Tibial artery (tissue), 4 donors: Measurements from ENCODE around the gene ZFYVE9.
A peak's percentile ranks its signal among the peaks of the same experiment; 100 is the strongest.
"Not testable (repeated sequence)": the region's sequence is repeated elsewhere in the genome, so short reads cannot be mapped to it uniquely, and the experiment has no call there.

Source experiments
- DNase-seq, 2 donors: peaks; one replicate each; pipeline ENCODE4 v3.0.0-alpha.2; 2019
- H3K27ac ChIP-seq, 2 donors: fragments of 200-600 bp; sonication (generic) in 1 of 2; 1 replicate in 1 of 2; 2 replicates in 1 of 2; pipeline ENCODE4 v1.5.1; 2018 to 2019; ENCODE audit warnings: mild to moderate bottlenecking in 1 of 2
- H3K27me3 ChIP-seq, 2 donors: fragments of 200-600 bp; sonication (generic) in 1 of 2; one replicate each; pipeline versions ENCODE4 v1.5.1 to v1.6.0; 2016 to 2019
- H3K36me3 ChIP-seq, 3 donors: fragments of 200-600 bp; sonication (generic) in 2 of 3; one replicate each; pipeline ENCODE4 v1.5.1; 2016 to 2019; ENCODE audit warnings: mild to moderate bottlenecking in 2 of 3
- H3K4me1 ChIP-seq, 4 donors: fragments of 200-600 bp; sonication (generic) in 2 of 4; 1 replicate in 3 of 4; 2 replicates in 1 of 4; pipeline ENCODE4 v1.5.1; 2016 to 2019
- H3K4me3 ChIP-seq, 2 donors: fragments of 200-600 bp; sonication (generic) in 1 of 2; 1 replicate in 1 of 2; 2 replicates in 1 of 2; pipeline ENCODE4 v1.5.1; 2018 to 2019; ENCODE audit warnings: mild to moderate bottlenecking in 2 of 2
- H3K9me3 ChIP-seq, 3 donors: fragments of 200-600 bp; sonication (generic) in 1 of 3; one replicate each; pipeline ENCODE4 v1.5.1; 2016 to 2019
- intact Hi-C: fragments of 100-400 bp; cut with DNase I; formaldehyde crosslinking; loops from one replicate; pipeline ENCODE4 v1.15.0; 2023; ENCODE audit warnings: low total_unique reads
- TF ChIP-seq, protein P1 (sequence below), 2 experiments: fragments of 200-600 bp in 1 of 2; fragments of 450-650 bp in 1 of 2; IDR thresholded peaks; one replicate each; pipeline ENCODE4 v1.5.1; 2017 to 2019; ENCODE audit warnings: antibody characterized with exemption in 2 of 2, mild to moderate bottlenecking in 1 of 2, moderate library complexity in 1 of 2

The ZFYVE9 gene

DNA sequence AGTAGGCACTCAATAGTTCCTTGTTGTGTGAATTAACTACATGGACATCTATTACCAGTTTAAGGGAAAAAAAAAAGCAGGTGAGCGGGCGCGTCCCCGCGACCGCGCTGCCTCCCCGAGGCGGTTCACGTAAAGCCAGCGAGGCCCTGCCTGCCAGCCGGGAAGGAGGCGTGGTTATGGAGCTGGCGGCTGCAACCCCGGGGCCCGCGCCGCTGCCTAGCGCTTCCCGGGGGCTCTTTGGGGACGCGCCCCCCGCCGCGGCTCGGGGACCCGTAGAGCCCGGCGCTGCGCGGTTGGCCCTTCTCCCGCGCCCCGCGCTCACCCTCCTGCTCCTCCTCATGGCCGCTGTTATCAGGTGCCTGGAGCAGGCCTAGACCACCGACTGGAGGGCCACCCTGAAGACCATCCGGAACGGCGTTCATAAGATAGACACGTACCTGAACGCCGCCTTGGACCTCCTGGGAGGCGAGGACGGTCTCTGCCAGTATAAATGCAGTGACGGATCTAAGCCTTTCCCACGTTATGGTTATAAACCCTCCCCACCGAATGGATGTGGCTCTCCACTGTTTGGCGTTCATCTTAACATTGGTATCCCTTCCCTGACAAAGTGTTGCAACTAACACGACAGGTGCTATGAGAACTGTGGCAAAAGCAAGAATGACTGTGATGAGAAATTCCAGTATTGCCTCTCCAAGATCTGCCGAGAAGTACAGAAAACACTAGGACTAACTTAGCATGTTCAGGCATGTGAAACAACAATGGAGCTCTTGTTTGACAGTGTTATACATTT lies 226.7 kb downstream of the ZFYVE9 start:
- intact Hi-C loops, result loop anchor here (5.0 to 10.0 kb wide), 3 partner anchors 34 to 316 kb away; partner anchors contain the start of genes BTF3L4, ORC1, PRPF38A and TXNDC12
- Histone ChIP-seq H3K27ac (peak overlapping the region in 1 of 2 donors; percentile 40), H3K4me1 (peaks cover 0 to 27% (median 16%) of the 10 kb centered on the region in 4 donors), H3K9me3 (no peaks in the 10 kb centered on the region), H3K36me3 (no peaks in the 10 kb centered on the region), H3K4me3 (peak overlapping the region; percentile 43 to 51), H3K27me3 (no peaks in the 10 kb centered on the region)
- TF ChIP-seq, protein P1, sequence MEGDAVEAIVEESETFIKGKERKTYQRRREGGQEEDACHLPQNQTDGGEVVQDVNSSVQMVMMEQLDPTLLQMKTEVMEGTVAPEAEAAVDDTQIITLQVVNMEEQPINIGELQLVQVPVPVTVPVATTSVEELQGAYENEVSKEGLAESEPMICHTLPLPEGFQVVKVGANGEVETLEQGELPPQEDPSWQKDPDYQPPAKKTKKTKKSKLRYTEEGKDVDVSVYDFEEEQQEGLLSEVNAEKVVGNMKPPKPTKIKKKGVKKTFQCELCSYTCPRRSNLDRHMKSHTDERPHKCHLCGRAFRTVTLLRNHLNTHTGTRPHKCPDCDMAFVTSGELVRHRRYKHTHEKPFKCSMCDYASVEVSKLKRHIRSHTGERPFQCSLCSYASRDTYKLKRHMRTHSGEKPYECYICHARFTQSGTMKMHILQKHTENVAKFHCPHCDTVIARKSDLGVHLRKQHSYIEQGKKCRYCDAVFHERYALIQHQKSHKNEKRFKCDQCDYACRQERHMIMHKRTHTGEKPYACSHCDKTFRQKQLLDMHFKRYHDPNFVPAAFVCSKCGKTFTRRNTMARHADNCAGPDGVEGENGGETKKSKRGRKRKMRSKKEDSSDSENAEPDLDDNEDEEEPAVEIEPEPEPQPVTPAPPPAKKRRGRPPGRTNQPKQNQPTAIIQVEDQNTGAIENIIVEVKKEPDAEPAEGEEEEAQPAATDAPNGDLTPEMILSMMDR (IDR thresholded peaks at IDR 0.05), result no peak
- DNase-seq, result no peak

- peaks cover 0 to 18% (median 8%) of the 10 kb centered on the region in 4 donors for H3K4me1 ChIP-seq
- not testable (repeated sequence) for H3K36me3 ChIP-seq, H3K27me3 ChIP-seq, H3K9me3 ChIP-seq, DNase-seq, H3K4me3 ChIP-seq, H3K27ac ChIP-seq
- intact Hi-C loops, result loop anchor here (5.0 to 10.0 kb wide), 3 partner anchors 32 to 315 kb away; partner anchors contain the start of genes BTF3L4, ORC1, PRPF38A and TXNDC12
Measured at GRCh38 chr1:52369851-52370250, 228.0 kb downstream of the ZFYVE9 start.

- Histone ChIP-seq H3K9me3 (no peaks in the 10 kb centered on the region), H3K36me3 (no peaks in the 10 kb centered on the region), H3K4me1 (no peaks in the 10 kb centered on the region), H3K27me3 (no peaks in the 10 kb centered on the region), H3K4me3 (no peak overlapping the region), H3K27ac (no peak overlapping the region)
- TF ChIP-seq, protein P1 (IDR thresholded peaks at IDR 0.05), result no peak
- intact Hi-C loops, result no loop called here
- DNase-seq, result no peak
Measured at GRCh38 chr1:52385376-52385775, 243.5 kb downstream of the ZFYVE9 start.

DNA sequence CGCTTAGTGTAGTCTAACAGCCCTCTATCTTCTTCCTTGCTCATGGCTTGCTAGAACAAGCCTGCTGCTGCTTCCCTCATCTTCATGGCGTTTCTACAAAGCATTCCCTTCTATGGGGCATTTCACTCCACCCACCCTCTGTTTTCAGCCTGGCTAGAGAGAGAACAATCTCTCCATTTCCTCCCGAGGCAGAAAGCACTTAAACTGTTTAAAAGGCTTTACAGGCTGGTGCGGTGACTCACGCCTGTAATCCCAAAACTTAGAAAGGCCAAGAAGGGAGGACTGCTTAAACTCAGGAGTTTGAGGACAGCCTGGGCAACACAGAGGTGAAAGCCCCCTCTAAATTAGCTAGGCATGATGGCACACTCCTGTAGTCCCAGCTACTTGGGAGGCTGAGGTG lies 244.6 kb downstream of the ZFYVE9 start:
- Histone ChIP-seq H3K36me3 (no peaks in the 10 kb centered on the region), H3K4me3 (no peak overlapping the region), H3K4me1 (no peaks in the 10 kb centered on the region), H3K9me3 (no peaks in the 10 kb centered on the region), H3K27ac (no peak overlapping the region), H3K27me3 (no peaks in the 10 kb centered on the region)
- TF ChIP-seq, protein P1 (IDR thresholded peaks at IDR 0.05), result no peak
- no peak for DNase-seq
- intact Hi-C loops, result no loop called here

DNA sequence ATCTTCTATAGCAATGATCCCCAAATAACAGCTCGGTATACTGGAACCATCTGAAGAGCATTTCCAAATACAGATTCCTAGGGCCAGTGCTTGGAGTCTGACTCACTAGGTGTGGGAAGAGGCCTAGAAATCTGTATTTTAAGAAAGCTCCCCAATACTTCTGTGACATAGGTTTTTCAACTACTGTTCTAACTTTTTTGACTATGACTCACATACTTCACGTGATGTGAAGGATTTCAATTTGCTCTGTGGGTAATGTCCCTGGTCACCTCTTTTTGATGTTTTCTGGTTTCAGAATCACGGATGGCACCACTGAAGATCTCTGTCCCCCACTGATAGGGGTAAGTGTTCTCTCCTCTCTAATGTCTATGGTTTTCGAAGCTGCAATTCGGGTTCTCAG lies 251.3 kb downstream of the ZFYVE9 start:
- Histone ChIP-seq H3K9me3 (no peaks in the 10 kb centered on the region), H3K27me3 (no peaks in the 10 kb centered on the region), H3K4me1 (no peaks in the 10 kb centered on the region), H3K4me3 (no peak overlapping the region), H3K27ac (no peak overlapping the region), H3K36me3 (no peaks in the 10 kb centered on the region)
- intact Hi-C loops, result no loop called here
- TF ChIP-seq, protein P1 (IDR thresholded peaks at IDR 0.05), result no peak
- no peak for DNase-seq
